H4 (cell line): ENCODE results near the gene FAM186B. TPM values are rescaled to one million over a fixed set of nuclear protein-coding genes. Genes with fewer than 3 reads are reported as not detected.

ENCODE experiments used
- DNase-seq: peaks from one replicate; pipeline ENCODE4 v3.0.0-alpha.2; 2015; ENCODE audit warnings: low spot score
- total RNA-seq: library from RNA; depleted of rRNA; stranded (reverse); fragments of >200 nt; shearing (Covaris generic); gene quantifications from 2 replicates; pipeline ENCODE4 v1.2.3, GENCODE V29; 2014

The FAM186B gene
- total RNA-seq, 1 experiment from 2014 or later: 0.39 TPM

DNA sequence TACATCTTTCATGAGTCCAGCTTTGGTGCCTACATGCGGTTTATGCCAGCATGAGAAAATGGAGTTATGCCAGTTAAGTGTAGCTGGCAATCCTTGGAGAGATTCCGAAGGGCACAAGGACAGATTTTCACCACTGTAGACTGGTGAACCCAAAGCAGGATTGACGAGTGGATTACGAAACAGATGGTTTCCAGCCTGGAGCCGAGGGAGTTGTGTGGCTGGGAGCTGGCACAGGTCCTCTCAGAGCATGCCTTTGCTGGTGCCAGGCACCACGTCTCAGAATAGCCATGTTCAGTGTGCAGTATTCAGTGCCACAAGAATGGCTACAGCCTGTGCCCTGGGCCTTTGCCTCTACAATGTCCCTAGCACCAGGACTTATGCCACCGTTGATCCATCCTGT, 53.4 kb downstream of the FAM186B start:
- DNase-seq: peak; percentile 25

DNA sequence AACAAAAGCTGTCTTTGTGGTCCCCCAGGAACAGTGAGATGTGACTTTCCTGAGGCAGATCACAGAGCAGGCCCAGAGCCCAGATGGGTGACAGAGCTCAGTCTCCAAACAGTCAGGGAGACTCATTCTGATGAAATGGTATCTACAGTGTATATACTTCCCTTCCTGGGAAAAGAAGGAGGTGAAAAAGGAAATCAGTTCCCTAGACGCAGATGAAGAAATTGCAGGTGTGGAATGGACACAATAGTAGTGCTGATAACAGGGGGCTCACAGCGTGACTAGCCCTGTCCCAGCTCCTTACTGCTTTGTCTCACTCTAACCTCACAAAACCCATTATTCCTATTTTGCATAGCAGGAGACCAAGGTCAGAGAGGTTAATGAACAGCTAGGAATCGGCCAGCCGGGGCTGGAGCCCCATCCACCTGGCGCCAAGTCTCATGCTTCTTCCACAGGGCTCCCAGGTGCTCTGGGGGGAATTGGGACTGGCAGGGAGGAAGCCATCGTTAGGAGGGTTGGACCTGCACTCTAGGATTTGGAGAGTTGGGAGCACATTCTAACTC, 54.7 kb downstream of the FAM186B start:
- no peak for DNase-seq

DNA sequence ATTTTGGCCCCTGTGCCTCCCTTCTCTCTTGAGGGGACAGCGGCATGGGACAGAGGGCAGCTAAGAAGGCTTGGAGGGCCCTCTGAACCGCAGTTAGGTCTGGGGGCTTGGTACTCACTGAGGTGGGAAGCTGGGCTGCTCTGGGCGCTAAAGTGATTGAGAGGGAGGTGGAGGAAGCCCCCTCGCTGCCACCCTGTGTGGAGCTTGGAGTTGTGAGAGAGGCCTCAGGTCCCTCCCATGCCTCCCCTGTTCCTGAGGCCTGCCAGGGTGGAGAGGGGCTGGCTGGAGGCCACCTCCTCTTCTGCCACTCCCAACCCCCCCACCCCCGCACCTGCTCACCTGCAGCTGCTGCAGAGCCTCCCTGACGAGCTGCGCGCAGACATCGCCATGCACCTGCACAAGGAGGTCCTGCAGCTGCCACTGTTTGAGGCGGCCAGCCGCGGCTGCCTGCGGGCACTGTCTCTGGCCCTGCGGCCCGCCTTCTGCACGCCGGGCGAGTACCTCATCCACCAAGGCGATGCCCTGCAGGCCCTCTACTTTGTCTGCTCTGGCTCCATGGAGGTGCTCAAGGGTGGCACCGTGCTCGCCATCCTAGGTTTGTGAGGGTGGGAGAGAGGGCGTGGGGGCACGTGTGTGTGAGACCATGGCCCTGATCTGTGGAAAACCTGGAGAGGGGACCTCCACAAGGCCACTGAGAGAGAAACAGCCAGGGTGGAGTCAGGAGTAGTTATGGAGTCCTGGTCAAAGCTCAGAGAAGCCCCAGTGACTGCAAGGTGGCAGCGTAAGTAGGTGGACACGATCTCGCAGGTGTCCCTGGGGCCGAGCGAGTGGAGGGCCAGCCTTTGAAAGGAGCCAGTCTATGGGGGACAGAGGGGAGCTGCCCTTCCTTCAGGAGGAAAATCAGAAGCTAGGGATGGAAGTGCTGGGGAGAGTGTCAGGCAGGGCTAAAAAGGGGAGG, 55.4 kb downstream of the FAM186B start:
- DNase-seq: no peak

DNA sequence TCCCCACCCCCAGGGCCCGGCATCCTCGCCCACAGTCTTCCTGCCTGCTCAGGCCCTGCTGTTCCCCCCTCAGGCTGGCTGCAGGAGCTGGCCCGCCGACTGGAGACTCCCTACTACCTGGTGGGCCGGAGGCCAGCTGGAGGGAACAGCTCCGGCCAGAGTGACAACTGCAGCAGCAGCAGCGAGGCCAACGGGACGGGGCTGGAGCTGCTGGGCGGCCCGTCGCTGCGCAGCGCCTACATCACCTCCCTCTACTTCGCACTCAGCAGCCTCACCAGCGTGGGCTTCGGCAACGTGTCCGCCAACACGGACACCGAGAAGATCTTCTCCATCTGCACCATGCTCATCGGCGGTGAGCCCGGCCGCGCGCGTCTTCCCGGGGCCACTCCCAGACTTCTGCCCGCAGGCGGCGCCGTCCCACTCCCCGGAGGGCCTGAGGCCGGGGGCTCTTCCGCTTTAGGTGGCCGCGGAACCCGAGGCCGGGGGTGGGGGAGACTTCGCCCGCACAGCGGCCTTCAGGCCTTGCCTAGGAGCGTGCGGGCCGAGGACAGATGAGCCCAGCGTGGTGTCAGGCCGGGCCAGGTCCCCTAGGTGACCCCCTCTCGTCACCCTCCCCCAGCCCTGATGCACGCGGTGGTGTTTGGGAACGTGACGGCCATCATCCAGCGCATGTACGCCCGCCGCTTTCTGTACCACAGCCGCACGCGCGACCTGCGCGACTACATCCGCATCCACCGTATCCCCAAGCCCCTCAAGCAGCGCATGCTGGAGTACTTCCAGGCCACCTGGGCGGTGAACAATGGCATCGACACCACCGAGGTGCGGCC, 56.4 kb downstream of the FAM186B start:
- no peak for DNase-seq

DNA sequence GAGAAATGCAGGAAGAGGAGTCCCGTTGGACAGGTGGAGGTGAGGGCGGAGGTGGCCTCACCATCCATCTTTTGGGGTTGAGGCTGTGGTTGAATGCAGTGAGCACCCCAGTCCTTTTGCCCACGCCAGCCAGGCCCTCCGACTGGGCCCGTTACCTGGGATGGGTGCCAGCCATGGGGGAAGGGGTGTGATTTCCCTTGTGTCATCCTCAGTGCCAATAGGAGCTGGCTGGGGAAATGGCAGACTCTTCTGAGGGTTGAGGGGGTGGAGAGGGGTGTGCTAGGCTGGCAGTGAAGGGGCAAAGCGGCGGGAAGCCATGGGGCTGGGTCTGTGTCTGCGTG, 57.0 kb downstream of the FAM186B start:
- no peak for DNase-seq

DNA sequence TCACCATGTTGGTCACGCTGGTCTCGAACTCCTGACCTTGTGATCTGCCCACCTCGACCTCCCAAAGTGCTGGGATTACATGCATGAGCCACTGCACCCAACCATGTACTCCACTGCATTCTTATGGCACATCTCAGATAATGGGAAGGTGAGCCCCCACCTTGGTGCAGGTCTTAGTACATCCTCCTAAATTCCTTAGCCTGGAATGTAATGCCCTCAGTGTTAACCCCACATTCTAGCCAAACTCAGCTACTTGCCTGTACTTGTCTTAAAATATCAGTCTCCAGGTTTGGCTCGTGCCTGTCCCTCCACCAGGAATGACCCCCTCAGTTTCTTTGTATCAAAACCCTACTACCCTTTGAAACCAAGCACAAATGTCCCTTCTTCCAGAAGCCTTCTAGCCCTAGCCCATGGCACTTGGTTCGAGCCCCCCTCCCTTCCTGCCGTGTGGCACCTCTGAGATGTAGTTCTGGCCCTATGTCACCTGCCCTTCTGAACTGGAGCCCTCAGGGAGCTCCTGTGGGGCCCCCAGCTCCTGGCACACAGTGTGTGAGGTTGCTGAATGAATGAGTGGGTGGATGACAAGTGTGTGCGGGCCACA, 58.2 kb downstream of the FAM186B start:
- DNase-seq: no peak

DNA sequence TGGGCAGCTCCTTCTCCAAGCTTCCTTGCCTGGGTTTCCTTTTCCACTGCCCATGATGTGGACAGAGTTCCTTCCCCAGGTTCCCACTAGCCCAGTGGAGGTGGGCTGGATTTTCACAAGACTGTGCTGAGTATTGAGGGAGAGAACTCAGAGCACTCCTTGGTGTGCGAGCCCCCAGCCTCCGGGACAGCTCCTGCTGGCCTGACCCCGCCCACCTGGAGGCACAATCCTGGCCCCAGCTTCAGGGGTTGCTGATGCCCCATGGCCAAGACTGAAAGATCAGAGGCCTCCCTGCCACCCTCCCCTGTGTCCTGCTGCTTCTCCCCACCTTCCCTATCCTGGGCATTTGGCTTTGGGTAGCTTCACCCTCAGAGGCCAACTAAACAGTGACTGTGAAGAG, 59.0 kb downstream of the FAM186B start:
- no peak for DNase-seq

DNA sequence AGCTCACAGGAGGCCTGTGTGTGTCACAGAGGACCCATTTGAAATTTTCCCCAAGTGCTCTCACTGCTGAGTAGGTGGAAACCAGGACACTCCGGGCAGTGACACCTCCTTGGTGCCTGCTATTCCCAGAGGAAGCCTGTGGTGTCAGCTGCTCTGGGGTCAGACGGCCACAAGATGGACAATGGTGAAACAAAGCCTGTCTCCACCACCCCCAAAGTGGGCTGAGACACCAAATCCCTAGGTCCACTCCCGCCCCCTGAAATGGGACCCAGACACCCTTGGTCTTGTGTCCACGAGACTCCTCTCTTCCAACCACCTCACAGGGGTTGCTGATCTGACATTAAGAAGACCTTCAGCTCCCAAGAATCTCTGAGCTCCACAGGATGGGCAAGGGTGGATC, 59.6 kb downstream of the FAM186B start:
- DNase-seq: no peak

DNA sequence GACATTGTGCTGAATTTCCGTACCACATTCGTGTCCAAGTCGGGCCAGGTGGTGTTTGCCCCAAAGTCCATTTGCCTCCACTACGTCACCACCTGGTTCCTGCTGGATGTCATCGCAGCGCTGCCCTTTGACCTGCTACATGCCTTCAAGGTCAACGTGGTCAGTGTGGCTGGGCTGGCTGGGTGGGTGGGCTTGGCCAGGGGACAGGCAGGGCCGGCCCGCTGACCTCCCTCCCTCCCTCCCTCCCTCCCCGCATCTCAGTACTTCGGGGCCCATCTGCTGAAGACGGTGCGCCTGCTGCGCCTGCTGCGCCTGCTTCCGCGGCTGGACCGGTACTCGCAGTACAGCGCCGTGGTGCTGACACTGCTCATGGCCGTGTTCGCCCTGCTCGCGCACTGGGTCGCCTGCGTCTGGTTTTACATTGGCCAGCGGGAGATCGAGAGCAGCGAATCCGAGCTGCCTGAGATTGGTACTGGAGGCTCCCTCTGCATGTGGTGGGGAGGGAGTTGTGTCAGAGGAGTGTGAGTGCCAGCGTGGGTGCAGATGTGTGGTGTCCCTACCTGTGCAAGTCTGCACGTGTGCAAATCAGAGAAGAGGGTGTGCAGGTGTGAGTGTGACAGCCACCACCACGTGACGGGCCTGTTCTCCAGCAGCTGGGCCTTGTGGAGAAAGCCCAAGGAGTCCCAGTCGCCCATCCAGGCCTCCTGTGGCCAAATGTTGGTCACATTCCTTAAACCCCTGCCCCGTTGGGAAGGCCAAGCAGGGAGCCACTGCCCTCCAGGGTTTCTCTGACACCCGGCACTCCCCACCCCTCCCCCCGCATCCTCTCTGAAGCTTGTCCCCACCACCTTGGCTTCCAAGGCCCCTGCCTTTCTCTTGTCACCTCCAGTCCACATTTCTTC, 61.3 kb downstream of the FAM186B start:
- no peak for DNase-seq

DNA sequence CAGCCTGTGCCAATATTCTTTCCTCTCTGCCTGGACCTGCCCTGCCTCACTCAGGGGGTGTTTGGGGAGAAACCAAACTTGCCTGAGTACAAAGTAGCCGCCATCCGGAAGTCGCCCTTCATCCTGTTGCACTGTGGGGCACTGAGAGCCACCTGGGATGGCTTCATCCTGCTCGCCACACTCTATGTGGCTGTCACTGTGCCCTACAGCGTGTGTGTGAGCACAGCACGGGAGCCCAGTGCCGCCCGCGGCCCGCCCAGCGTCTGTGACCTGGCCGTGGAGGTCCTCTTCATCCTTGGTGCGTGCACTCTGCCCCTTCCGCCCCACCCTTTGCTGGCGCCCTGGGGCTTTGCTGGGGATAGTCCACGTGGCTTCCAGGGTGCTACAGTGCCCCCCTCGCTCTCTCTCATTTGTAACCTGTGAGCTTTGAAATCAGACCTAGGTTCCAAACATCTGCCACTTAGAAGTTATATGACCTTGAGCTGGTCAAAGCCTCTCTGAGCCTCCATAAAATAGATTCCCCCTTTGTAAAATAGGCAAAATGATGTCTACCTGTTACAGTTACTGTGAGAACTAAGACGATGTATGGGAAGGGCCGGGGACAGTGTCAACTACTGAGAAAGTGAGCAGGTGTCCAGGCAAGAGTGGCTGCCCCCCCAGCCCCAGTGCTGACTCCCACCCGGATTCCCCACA, 62.1 kb downstream of the FAM186B start:
- no peak for DNase-seq

DNA sequence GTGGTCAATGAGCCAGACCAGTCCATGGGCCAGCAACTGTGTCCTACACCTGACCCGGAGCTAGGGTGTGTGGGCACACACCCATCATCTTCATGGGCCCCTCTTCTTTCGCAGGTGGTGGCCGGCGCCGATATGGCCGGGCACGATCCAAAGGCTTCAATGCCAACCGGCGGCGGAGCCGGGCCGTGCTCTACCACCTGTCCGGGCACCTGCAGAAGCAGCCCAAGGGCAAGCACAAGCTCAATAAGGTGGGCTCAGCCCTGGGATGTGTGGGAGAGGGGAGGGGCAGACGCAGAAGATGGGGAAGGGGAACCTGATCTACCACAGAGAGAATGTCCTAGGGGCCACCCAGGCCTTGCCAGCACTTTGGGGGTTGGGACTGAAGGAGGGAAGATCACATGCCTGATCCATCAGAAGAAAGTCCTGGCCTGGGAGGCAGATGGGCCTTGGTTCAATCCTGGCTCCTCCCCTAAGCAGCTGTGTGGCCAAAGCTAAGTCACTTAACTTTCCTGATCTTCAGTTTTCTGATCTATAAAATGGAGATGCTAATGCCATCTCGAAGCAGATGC, 62.8 kb downstream of the FAM186B start:
- DNase-seq: no peak

DNA sequence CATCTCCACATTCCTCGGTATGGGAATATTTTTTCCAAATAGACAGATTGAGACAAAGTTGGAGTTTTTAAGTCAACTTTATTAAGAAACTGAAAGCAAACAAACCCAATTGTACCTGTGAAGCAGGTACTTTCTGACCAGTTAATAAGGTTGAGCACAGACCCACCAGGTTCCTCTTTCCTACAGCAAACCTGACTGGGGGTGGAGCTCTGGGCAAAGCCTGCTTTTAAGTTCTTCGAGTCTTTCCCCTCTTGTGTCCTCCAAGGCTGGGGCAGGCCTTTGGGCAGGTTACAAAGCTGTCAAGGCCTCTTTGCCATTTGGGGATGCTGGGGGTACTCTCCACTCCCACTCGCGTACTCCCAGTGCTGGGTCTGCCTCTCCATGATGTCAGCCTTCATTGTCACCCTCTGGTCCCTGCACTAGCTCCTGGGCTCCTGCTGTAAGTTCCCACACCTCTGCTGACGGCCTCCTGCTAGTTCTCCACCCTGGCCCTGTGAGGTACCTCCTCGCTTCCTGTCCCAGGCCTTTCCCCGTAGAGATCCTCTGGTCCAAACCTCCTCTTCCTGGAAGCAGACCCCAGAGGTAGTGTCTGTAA, 63.4 kb downstream of the FAM186B start:
- DNase-seq: no peak

DNA sequence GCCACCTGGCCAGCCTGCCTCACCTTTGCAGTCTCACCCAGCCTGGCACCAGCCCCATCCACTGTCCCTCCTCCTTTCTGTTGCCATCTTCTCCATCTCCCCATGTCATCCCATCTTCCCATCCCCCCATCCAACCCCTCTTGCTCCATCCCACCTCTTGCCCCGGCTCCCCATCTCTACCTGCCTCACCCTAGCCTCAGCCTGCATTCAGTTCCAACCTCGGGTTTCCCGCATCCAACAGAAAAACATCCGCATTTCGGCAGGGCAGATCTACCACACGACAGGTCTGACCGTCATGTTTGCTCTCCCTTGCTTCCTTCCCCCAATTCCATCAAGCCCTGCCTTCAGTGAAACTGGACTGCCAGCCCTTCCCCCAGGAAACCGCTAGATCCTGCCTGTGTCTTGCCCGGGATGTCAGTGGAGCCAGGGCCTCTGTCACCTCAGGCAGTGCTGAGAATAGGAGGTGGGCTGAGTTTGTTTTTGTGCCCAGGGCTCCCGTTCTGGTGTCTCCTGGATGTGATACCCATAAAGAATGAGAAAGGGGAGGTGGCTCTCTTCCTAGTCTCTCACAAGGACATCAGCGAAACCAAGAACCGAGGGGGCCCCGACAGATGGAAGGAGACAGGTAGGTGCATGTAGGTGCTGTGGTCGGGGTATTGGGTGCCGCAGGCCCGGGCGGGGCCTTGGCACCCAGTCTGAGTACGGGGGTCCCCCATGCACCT, 64.1 kb downstream of the FAM186B start:
- DNase-seq: no peak

DNA sequence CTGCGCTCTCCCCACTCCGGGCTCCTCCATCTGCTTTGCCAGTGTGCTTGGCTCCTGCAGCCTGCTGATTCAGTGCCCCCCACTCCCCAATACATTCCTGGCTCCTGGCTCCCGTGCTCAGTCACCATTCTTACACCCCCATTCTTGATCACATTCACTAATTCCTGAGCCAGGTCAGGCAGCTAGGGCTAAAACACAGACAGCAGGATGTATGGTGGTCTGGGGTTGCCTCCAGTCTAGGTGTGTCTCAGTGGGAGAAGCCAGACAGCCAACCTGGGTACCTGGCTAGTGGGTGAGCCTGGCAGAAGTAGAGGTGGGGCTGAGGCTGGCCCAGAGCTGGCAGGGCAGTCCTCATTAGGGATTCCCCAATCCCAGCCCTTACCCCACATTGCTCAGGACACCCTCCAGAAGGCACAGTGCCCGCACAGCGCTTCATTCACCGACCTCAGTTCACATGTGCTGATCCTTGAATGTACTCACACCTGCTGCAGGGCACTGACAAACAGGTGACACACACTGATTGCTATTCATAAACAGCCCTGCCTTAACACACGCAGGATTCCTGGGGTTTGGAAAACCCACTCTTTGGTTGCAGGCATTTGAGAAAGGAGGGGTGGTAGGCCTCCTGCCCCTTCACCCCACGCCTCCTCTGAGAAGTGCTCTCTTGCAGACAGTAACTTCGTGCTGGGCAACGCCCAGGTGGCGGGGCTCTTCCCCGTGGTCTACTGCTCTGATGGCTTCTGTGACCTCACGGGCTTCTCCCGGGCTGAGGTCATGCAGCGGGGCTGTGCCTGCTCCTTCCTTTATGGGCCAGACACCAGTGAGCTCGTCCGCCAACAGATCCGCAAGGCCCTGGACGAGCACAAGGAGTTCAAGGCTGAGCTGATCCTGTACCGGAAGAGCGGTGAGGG, 65.0 kb downstream of the FAM186B start:
- no peak for DNase-seq

DNA sequence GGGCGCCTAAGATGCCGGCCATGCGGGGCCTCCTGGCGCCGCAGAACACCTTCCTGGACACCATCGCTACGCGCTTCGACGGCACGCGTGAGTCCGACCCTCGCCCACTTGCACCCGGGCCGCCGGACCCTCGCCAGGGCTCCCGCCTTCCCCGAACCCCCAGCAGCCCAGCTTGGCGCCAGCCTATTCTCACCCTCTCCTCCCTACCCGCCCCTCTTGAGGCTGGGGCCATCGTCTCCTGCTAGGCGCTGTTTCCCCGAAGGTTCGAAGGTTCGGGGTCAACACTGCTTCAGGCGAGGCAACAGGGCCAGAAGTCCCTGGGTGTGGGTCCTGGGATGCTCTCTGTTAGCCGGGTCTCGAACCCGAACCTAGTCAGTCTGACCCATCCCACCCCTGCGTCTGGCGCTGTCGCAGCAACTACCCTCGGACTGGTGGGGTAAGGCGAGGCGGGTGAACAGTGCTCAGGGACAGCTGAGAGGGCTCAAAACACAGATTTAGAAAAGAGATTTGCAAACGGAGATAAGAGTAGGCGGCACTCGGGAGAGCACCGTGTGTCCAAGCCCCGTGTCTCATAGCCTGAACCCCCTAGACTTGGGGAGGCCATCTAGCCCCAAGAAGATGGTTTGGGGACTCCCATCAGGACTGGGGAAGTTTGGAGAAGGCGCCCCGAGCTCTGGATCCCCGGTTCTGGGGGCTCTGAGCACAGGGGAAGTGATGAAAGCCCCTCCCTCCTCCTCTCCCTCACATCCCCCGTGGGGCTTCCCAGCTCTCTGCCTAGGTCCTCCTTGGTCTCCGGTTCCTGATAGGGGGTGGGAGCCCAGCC, 65.8 kb downstream of the FAM186B start:
- no peak for DNase-seq

DNA sequence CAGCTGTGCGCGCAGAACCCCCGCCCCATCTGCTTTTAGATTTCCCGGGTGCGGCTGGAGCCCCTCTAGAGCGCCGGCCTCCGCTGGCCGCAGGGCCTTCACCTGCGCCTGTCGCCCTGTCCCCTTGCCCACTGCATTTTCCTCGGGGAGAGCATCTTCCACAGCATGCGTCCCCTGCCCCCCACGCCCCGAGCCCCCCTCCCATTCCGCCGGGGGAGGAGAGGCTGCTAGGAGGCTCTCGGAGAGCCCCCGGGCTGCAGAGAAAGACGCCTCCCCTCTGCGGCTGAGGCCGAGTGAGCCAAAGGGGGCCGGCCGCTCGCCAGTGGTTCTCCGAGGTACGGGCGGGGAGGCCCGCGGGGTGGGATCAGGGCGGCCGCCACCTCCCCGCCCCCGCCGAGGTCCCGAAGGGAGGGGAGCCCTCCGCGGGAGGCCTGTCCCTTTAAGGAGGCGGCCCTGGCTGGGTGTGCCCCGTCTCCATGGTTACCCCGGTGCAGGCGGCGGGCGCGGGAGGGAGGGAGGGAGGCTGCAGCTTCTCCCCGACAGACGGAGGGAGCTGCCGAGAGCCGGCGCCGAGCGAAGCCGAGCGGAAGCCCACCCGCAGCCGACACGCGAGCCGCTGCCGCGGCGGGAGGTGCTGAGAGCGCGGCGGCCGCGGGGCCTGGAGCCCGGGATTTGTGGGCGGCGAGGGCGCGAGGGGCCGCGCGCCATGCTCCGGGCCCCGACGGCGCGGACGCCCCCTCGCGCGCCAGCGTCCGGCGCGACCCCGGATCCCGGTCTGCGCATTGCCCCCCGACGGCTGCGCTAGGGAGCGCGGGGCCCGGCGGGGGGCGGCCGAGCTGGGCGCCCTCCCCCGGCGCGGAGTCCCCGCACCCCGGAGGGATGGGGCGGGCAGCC, 66.7 kb downstream of the FAM186B start, which contains the start of gene KCNH3:
TSS of gene KCNH3 (plus strand) at position 521 of the 894 bp plus-strand sequence. CDS start 387 bp downstream, outside the sequence.
- peak; percentile 72 for DNase-seq
